Activated T-helper 1 cell treated with Interleukin-2 at 50 U/mL for 16 hours (primary cell): ENCODE measurements around the gene DNAJB11.

Source experiments
- DNase-seq: peaks from one replicate; pipeline ENCODE4 v3.0.0-alpha.2; 2020; ENCODE audit warnings: low read depth

Gene DNAJB11

DNA sequence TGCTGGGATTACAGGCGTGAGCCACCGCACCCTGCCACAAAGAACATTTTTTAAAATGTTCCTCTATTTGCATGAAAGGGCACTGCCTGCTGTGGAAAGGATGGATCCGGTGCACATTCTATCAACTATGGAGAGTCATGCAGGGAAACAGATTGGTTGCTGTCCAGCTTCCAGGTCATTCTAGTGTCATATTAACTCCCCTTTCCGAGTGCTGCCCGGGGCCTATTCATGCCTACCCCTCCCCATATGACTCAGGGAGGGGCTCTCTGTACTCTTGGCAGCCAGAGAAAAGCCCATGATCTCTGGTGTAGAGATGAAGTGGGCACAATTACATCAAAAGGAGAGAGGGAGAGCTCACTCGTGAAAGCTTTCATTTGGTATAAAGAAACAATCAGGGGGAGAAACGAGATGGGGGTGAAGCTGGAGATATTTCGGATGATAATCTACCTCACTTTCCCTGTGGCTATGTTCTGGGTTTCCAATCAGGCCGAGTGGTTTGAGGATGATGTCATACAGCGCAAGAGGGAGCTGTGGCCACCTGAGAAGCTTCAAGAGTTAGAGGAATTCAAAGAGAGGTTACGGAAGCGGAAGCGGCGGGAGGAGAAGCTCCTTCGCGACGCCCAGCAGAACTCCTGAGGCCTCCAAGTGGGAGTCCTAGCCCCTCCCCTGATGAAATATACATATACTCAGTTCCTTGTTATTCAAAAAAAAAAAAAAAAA is 26.2 kb downstream of the DNAJB11 start:
- no peak for DNase-seq

DNA sequence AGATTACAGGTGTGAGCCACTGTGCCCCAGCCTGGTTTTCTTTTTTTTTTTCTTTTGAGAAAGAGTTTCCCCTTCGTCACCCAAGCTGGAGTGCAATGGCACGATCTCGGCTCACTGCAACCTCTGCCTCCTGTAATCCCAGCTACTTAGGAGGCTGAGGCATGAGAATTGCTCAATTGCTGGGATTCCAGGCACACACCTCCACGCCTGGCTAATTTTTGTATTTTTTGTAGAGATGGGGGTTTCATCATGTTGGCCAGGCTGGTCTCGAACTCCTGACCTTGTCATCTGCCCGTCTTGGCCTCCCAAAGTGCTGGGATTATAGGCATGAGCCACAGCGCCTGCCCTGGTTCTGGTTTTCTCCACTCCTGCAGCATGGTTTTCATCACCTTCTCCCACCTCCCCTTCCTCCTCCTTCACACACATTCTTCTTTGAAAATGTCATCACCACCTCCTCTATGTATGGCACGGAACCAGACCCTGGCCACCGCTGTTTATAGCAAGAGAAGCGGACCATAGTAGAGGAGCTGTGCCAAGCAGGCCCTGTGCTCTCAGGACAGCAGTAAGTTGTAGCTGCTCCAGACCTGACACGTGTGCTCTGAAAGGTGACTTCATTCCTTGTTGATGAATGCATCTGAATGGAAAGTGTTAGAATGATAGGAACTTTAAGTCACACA is 27.7 kb downstream of the DNAJB11 start:
- no peak for DNase-seq

DNA sequence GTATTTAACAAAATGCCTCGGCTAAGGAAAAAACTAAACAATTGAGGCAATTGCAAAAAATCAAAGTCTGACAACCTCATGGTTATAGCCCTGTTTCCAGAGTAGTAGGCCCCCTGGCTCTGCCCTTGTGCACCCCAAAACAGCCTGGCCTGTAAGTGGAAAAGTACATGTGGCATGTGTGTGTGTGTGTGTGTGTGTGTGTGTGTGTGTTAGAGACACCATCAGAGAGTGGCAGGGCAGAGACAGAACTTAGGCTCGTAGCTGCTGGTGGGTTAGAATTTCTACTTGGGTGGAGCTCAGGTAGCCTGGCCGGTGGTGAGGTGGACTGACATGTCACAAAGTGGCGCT is 28.2 kb downstream of the DNAJB11 start:
- no peak for DNase-seq

DNA sequence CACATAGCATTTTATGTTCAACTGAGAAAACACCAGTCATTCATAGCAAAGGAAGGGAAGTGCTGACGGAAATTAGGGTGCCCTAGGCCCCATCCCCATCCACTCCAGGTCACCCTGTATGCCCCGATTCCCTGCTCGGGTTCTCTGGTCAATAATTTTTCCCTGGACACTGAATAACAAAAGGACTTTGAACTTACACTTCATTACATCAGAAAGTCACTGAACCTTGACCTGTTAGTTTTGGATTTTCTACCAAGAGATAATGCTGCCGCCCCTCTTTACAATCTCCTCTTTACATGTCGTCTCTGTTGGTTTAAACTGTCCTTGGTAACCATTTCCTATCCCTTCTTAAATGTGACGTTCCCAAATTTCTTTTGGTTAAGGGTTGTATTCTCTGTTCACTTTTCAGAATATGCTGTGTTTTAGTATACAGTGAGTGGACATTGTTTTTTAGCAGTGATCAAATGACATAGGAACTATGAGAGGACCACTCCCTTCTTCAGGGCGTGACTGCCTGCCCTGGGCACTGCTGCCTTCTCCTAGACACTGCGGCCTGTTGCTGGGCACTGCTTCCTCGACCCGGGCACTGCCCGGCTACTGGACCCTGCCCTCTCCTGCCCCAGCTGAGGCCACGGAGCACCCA is 28.7 kb downstream of the DNAJB11 start:
- DNase-seq, result no peak

DNA sequence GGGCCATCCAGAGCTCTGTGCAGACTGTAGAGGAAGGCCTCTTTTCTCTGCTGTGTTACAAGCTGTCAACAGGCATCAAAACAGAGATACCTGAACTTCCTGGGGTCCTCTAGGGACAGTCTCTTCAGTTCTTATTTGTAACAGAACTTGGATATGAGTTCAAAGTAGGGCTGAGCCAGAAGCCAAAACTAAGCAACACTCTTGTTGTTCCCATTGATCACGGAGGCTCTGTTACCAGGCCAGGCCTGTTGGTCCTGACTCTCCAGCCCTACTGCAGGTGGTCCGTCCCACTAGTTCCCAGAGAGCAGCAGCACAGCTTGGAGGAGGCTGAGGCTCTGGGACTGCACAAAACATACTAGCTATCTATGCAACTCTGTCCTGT is 29.3 kb downstream of the DNAJB11 start:
- no peak for DNase-seq

DNA sequence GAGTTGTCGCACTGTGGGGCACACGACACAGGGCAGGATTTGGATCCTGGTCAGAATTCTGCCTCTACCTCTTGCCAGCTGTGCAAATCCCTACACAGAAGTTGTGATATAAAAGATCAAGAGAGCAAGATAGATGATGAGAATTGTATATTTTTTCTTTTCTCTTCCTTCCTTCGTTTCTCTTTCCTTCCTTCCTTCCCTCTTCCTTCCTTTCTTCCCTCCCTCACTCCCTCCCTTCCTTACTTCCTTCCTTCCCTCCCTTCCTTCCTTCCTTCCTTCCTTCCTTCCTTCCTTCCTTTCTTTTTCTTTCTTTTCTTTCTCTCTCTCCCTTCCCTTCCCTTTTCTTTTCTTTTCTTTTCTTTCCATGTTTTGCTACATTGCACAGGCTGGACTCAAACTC is 30.4 kb downstream of the DNAJB11 start:
- no peak for DNase-seq

DNA sequence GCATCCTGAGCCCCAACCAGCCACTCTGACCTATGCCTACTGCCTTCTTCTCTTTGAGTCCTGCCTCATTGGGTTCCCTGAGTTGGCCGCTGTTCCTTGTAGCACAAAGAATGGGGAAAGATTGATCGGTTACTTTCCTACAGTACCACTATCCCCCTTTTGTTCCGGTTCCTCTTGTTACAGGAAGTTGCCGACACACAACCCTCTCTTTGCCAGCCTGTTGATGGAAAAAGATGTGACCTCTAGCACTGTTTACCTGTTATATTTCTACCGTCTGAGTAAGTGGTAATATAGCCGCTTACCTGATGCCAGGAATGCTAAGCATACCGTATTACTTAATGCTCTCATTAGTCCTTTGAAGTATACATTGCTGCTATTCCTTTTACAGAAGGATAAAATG is 32.6 kb downstream of the DNAJB11 start:
- DNase-seq, result no peak

DNA sequence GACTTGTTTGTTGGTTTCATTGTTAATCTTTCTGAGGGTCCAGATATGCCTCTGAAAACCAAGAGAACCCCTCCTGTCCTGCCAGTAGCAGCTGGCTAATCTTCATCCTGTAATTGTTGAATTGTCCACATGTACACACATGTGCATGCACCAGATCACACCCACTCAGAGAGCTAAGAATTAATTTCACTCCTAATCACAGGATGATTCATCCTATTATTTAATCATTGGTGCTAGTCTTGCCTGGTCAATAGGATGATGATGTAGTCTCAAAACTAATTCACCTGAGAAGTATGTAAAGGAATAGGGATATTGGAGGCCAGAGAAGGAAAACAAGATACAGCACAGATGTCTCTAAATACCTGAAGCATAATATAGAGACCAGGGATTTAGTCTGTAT is 34.6 kb downstream of the DNAJB11 start:
- DNase-seq, result no peak

DNA sequence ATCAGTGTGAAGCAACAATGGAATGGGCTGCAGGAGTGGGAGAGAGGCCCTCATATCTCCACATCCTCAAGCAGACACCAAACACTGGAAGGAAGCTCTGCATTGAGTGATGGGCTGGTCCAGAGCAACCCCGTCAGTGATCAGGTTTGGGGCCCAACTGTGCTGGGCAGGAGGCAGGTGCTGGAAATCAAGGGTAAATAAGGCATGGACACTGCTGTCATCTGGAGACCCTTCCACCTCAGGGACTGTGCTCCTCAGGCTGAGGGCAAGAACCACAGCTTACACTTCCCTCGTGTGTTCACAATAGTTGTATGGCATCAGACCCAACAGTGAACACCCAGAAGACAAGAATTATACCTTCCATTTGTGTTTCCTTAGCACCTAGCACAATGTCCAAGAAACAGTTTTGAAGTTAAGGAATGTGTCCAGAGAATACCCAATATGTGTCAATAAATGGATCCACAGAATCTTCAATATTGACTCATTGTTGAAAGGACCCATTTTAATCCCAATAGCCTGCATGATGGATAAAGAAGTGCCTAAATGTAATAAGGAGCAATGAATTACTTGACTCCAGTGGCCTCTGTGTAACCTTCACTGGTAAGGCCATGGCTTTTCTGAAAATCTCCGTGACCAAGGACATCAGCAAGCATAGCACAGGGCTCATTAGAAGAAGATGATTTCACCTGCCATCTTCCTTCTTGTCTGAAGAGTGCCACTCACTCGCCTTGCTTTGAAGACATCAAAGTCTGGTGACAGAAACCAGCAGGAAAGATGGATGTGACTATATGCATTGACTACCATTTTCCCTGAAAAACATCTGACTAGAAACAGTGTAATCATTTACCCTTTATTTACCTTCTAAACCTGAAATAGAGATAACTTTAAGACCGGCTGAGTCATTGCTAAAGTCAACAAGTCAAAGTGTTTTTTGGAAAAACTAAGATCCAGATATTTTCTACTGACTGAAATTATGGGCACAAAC is 35.3 kb downstream of the DNAJB11 start:
- no peak for DNase-seq

DNA sequence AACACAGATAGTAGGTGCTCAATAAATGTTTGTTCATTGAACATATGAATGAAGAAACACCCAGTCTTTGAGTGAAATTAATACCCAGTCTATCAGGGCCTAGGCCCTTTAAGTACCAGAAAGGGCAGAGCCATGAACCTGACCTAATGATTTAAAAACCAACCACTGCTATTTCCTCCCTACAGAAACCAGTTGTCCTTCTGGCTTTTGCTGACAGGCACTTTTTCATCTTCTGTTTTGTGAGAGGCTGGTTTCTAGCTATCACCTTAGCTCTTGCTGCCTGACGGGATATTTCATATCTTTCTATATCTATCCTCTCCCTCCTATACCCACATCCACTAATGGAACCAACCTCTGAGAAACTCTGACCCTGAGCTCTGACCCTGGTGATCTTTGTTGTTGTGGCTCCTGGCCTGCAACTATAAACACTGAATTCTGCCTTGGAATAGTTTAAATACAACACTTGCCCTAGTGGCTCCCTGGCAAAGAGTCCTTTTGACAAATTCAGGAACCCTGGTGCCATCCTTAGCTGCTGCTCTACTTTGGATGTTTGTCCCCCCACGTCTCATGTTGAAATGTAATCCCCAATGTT is 38.2 kb downstream of the DNAJB11 start:
- DNase-seq, result no peak

DNA sequence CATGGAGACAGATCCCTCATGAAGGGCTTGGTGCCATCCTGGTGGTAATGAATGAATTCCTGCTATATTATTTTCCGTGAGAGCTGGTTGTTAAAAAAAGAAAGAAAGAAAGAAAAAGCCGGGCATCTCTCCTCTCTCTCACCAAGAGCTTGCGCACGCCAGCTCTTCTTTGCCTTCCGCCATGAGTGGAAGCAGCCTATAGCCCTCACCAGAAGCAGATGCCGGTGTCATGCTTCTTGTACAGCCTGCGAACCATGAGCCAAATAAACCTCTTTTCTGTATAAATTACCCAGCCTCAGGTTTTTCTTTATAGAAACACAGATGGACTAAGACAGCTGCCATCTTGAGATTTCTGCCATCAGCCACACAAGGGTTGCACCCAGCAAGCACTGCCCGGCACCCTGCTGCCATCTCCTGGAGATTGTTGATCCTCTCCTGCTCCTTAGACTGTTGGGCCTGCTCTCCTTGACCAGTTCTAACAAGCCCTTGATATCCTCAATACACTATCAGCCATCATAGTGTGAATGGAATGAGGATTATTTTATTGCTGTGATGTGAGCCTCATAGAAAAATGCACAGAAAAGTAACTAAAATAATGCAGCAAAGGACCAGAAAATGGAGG is 38.8 kb downstream of the DNAJB11 start:
- DNase-seq, result no peak

DNA sequence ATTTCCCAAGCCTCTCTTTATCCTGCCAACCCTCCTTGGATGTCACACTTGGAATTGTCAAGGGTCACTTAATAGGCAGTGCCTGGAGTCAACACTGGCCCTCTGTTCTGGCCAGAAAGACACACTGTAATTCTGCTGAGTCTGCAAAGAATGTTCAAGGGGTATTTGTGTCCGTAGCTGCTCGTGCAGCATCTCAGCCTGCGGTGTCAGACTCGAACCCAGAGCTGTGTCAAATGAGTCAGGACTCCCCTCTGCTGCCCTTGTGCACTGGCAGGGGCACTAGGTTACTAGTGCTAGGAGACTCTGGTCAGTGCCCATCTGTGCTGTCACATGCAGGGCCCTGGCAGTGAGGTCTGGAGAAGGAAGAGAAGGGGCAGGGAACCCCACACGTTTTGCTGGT is 41.5 kb downstream of the DNAJB11 start:
- DNase-seq, result no peak

DNA sequence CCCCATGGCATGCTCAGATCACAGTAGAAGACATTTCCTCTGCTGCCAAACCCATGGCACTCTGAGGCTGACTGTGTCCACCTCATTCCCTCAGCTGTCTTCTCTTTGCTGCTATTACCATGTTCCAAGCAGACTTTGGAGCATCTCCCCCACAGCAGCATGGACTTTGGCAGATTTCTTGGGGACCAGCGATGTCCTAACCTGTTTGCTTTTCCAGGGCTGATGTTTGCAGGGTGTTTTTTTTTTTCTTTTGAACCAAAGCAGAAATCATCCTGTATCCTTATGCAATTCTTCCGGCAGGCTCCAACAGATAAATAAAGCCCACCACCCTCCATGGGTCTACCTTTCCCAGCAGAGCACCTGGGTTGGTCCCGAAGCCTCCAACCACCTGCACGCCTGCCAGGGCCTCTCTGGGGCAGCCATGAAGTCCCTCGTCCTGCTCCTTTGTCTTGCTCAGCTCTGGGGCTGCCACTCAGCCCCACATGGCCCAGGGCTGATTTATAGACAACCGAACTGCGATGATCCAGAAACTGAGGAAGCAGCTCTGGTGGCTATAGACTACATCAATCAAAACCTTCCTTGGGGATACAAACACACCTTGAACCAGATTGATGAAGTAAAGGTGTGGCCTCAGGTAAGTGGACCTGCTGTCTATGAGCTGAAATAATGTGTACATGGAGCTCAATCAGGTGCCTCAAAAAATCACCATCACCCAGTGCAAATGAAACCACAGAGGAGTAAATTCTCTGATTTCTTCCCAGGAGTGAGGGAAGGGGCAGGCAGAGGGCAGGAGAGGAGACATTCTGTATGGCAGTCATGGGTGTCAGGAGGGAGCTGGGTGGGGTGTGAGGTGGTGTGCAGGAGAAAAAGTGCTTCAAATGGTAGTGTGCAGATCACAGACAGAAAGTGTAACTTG is 42.5 kb downstream of the DNAJB11 start, which contains the start of gene AHSG:
AHSG (plus strand) TSS at position 340 of the 916 bp plus-strand sequence; CDS start at position 422, 82 bp downstream.
- no peak for DNase-seq

DNA sequence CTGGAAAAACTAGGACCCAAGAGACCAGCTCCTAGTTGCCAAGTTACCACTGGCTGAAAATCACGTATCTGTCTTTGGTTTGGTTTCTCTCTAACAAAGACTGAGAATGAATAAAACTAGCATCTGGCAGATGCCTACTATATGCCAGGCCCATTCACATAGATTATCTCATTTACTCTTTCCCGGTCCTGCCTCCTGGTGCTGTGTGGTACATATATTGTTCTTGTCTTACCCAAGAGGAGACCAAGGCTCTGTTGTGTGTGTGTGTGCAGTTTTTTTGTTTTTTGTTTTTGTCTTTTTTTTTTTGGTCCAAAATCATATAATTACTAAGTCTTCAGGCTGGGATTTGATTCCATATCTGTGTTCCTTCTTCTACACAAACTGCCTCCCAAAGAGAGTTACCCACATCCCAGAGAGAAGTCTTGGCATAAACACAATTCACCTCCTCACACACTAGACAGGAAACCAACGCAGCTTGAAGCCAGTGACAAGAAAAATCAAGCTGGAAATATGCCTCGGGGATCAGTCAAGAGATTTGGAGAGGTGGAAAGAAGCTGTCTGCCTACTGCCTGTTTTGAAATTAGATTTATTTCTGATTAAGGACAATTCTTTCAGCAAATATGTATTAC is 43.2 kb downstream of the DNAJB11 start:
- DNase-seq, result no peak

DNA sequence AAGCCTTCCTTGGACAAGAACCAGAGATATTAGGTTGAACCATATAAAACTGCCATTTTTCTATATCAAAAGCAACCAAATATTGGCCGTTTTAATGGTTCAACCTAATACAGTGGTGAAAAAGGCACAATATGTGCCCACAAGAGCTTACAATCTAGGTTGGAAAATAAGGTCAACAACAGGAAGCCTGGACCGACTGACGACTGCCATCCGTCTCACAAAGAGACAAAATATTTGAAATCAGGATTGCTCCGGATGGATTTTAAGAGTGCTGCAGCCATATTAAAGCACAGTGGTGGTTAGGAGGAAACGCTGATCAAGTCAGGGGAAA is 43.7 kb downstream of the DNAJB11 start:
- no peak for DNase-seq

DNA sequence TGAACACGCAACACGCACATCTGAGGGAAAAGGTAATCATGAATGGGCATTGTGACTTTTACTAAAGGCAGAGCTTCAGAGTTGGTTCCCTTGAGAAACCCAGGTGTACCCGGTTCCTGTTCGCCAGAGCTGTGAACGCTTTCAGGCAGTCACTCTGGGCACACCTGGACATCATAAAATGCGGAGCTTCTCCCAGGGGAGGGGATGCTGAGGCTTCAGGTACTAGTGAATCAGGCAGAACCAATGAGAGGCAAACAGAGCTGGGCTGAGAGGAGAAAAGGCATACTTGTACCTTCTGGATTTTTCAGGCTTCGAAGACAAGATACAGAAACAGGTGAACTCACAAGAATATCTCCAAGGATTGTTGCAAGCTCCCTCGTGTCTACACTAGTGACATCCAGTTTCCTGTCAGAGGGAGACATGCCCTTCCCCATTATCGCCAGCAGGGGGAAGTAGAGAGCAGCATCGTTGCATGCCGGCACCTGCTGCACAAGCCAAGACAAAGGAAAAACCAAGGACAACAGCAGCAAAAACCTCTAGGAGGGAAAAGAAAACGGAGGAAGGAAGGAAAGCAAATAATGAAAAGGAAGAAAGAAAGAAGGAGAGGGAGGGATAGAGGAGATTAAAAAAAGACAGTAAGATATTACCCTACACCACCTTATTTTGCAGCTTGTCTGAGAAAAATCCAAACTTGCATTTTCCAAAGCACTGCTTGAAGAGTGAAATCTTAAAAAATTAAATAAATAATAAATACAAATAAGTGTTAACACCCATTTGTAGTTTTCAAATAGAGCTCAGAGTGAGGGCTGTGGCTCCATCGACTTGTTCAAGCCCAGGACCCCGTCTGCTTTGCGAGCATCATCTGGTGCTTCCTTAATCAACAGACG is 44.3 kb downstream of the DNAJB11 start:
- DNase-seq, result peak; percentile 57

DNA sequence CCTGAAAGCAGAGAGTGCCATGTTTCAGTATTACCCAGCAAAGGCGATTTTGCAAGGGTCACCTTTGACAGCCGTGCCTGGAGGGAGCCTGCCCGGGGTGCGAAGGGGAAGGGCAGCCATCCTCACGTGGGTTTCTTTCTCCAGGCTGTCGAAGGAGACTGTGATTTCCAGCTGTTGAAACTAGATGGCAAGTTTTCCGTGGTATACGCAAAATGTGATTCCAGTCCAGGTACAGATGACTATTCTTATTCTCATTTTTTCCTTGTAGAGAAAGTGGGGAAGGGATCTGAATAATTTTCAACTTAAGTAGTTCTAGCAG is 45.7 kb downstream of the DNAJB11 start:
- no peak for DNase-seq

DNA sequence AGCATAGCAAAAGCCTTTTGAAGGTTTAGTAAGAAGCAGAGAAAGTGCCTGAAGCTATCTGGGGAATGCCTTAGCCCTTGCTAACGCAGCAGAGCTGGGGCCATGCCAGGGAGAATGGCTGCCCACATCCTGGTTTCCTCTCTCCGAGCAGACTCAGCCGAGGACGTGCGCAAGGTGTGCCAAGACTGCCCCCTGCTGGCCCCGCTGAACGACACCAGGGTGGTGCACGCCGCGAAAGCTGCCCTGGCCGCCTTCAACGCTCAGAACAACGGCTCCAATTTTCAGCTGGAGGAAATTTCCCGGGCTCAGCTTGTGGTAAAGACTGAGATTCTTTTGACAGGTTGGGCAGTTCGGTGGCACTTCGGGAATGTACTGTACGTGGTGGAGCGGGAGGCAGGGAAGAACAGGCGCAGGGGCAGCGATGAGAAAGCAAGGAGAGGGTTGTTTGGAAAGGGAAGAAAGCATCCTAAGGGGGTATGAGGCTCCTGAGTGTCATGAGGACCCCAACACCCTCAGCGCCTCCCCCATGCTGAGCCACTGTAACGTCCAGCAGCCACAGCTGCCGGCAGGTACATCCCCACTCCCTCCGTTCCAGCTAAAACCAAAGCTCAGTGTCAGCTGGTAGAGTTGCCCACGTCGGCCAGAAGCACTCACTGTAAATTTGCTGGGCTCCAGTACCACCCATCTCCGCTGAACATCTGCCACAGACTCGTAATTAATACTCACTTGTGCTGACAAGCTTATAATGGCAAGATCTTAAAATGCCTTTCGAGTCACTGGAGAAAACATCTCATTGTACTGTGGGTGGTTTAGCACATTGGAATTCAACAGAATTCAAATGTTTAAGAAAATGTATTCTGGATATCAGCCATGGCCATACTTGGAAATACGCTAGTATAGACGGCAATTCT is 46.8 kb downstream of the DNAJB11 start:
- peak; percentile 76 for DNase-seq
